GM20431 (cell line): ENCODE data around the gene LRP11.
"Not testable (repeated sequence)": the region's sequence is repeated elsewhere in the genome, so short reads cannot be mapped to it uniquely, and the experiment has no call there.

Experiments
- in situ Hi-C: fragments of 300-500 bp; cut with MseI, MboI; formaldehyde crosslinking; loops from one replicate; pipeline ENCODE4 v1.15.0; 2020; ENCODE audit warnings: low sequenced_read_pairs; ENCODE audit not compliant: unreplicated experiment

The LRP11 gene

GRCh38 chr6:149854532-149854931, 9.6 kb downstream of the LRP11 start:
- in situ Hi-C loops: no loop called here

GRCh38 chr6:149854017-149854416, 10.1 kb downstream of the LRP11 start:
- in situ Hi-C loops: not testable (repeated sequence)

GRCh38 chr6:149852881-149853280, 11.3 kb downstream of the LRP11 start:
- in situ Hi-C loops: no loop called here

GRCh38 chr6:149852180-149852579, 12.0 kb downstream of the LRP11 start:
- in situ Hi-C loops: no loop called here

GRCh38 chr6:149851461-149852110, 12.6 kb downstream of the LRP11 start:
- in situ Hi-C loops: no loop called here

GRCh38 chr6:149848343-149848742, 15.8 kb downstream of the LRP11 start:
- in situ Hi-C loops: loop anchor here (25.0 kb wide), 1 partner anchor 164 kb away; no protein-coding TSS in a partner anchor

GRCh38 chr6:149847939-149848267, 16.3 kb downstream of the LRP11 start:
- in situ Hi-C loops: loop anchor here (25.0 kb wide), 1 partner anchor 164 kb away; no protein-coding TSS in a partner anchor

GRCh38 chr6:149846321-149846720, 17.8 kb downstream of the LRP11 start:
- in situ Hi-C loops: loop anchor here (25.0 kb wide), 1 partner anchor 166 kb away; no protein-coding TSS in a partner anchor

- in situ Hi-C loops: loop anchor here (25.0 kb wide), 1 partner anchor 167 kb away; no protein-coding TSS in a partner anchor
Observed at GRCh38 chr6:149845549-149845948, 18.6 kb downstream of the LRP11 start.

GRCh38 chr6:149844480-149844879, 19.7 kb downstream of the LRP11 start:
- in situ Hi-C loops: loop anchor here (25.0 kb wide), 1 partner anchor 168 kb away; no protein-coding TSS in a partner anchor

GRCh38 chr6:149844036-149844435, 20.1 kb downstream of the LRP11 start:
- in situ Hi-C loops: loop anchor here (25.0 kb wide), 1 partner anchor 168 kb away; no protein-coding TSS in a partner anchor

GRCh38 chr6:149843051-149843633, 21.0 kb downstream of the LRP11 start:
- in situ Hi-C loops: loop anchor here (25.0 kb wide), 1 partner anchor 169 kb away; no protein-coding TSS in a partner anchor

GRCh38 chr6:149842331-149842730, 21.8 kb downstream of the LRP11 start:
- in situ Hi-C loops: loop anchor here (25.0 kb wide), 1 partner anchor 170 kb away; no protein-coding TSS in a partner anchor

- in situ Hi-C loops: loop anchor here (25.0 kb wide), 1 partner anchor 172 kb away; no protein-coding TSS in a partner anchor
Observed at GRCh38 chr6:149840345-149841075, 23.6 kb downstream of the LRP11 start.

GRCh38 chr6:149834513-149835481, 29.4 kb downstream of the LRP11 start:
- in situ Hi-C loops: loop anchor here (10.0 to 25.0 kb wide), 2 partner anchors 90 to 178 kb away; partner anchors contain the start of gene RAET1G

- in situ Hi-C loops: loop anchor here (10.0 to 25.0 kb wide), 2 partner anchors 91 to 179 kb away; partner anchors contain the start of gene RAET1G
Observed at GRCh38 chr6:149833651-149834050, 30.5 kb downstream of the LRP11 start.

GRCh38 chr6:149831308-149831820, 32.8 kb downstream of the LRP11 start:
- in situ Hi-C loops: loop anchor here (10.0 to 25.0 kb wide), 2 partner anchors 93 to 181 kb away; partner anchors contain the start of gene RAET1G

GRCh38 chr6:149830731-149831307, 33.3 kb downstream of the LRP11 start:
- in situ Hi-C loops: loop anchor here (10.0 to 25.0 kb wide), 2 partner anchors 94 to 181 kb away; partner anchors contain the start of gene RAET1G

- in situ Hi-C loops: loop anchor here (25.0 kb wide), 1 partner anchor 187 kb away; no protein-coding TSS in a partner anchor
Observed at GRCh38 chr6:149825292-149825691, 38.9 kb downstream of the LRP11 start.
